ENCODE measurements around the gene GRAMD1A. TPM values are rescaled to one million over a fixed set of nuclear protein-coding genes. Genes with fewer than 3 reads are reported as not detected.
"Not testable (repeated sequence)": the region's sequence is repeated elsewhere in the genome, so short reads cannot be mapped to it uniquely, and the experiment has no call there.

The GRAMD1A gene
- total RNA-seq, 8 experiments from 2014 or later: 2.7 to 93.1 (median 44.5) TPM

DNA sequence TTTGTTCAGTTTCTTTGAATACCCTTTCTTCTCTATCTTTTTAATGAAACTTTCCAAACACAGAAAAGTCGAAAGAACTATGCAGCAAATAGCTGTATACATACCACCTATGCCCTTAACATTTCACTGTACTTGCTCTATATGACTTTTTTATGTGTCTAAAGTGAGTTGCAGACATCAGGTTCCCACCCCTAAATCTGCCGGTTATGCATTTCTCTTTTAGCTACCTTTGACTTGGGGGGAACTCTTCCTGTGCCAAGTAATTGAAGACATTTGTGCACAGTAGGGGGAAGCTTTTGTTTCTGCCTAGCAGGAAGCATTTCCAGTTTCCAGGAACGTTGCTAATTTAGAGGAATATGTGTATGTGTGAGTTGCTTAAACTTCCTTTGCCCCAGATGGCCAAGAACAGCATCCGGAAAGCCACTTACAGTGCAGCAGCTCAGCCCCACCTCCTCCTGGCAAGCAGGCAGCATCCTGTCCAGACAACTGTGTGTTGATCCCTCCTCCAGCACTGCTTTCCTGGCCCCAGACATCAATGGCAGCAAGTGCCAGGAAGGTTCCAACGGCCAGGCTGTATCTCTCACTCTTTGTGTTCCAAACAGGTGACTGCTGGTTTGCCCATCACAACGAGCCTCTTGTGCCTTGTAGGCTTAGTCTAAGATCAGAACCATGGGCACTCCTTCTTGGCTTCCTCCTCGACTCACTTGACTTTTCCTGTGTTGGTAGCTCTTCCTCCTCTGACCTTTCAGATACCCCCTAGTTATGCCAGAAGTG is 14.7 kb upstream of the GRAMD1A start:
- no peak overlapping the region for H3K4me3 ChIP-seq
- in situ Hi-C loops (cut with MboI; ENCODE audit: low pct_unique_long_range_greater_than_20kb in 2 of 9, low sequenced_read_pairs in 9 of 9, unreplicated experiment in 9 of 9): no loop called here
- peak in 4 of 8 experiments; percentile 41 to 93 (median 88) for ATAC-seq (replicated peaks in 6 of 8)
- H3K27ac ChIP-seq: no peak overlapping the region
- H3K4me1 ChIP-seq (replicated peaks in 1 of 2): no peaks in the 10 kb centered on the region
- 3 to 90% (median 27%) methylated on average over 1 to 7 of the region's 7 CpGs for WGBS, 10 experiments

- H3K4me3 ChIP-seq: no peak overlapping the region
- in situ Hi-C loops (cut with MboI; ENCODE audit: low pct_unique_long_range_greater_than_20kb in 2 of 9, low sequenced_read_pairs in 9 of 9, unreplicated experiment in 9 of 9): no loop called here
- no peak for ATAC-seq (replicated peaks in 6 of 8)
These were observed 12.0 kb upstream of the GRAMD1A start for GRCh38 chr19:34988119-34988518.

DNA sequence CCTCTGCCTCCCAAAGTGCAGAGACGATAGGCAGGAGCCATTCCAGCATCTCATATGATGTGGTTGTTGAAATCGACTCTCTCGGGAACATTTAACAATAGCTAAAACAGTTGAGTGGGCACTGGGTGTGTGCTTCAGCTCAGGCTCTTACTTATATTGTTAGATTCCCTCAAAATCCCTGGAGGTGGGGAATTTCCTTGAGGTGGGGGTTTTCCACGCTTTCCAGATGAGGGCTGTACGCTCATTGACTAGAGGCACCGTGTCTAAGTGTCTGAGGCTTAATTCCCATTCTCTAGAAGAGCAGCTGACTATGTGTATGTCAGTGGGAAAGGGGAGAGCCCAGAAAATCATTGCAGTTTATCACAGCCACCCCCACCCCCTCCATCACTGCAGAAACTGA is 10.8 kb upstream of the GRAMD1A start:
- no peak overlapping the region for H3K4me3 ChIP-seq
- in situ Hi-C loops (cut with MboI; ENCODE audit: low pct_unique_long_range_greater_than_20kb in 2 of 9, low sequenced_read_pairs in 9 of 9, unreplicated experiment in 9 of 9): no loop called here
- H3K27ac ChIP-seq: no peak overlapping the region
- no peaks in the 10 kb centered on the region for H3K4me1 ChIP-seq (replicated peaks in 1 of 2)
- 19 to 87% (median 60%) methylated on average over 1 to 6 of the region's 6 CpGs; no CpG with 5 or more reads in 3 of the 10 experiments for WGBS, 10 experiments
- no peak for ATAC-seq (replicated peaks in 6 of 8)

More at GRCh38 chr19:34988119-34988518, 12.0 kb upstream of the GRAMD1A start:
- WGBS, 10 experiments: 100% methylated on average over 1 of the region's 1 CpG; no CpG with 5 or more reads in 5 of the 10 experiments
- H3K4me1 ChIP-seq (replicated peaks in 1 of 2): no peaks in the 10 kb centered on the region
- H3K27ac ChIP-seq: no peak overlapping the region

DNA sequence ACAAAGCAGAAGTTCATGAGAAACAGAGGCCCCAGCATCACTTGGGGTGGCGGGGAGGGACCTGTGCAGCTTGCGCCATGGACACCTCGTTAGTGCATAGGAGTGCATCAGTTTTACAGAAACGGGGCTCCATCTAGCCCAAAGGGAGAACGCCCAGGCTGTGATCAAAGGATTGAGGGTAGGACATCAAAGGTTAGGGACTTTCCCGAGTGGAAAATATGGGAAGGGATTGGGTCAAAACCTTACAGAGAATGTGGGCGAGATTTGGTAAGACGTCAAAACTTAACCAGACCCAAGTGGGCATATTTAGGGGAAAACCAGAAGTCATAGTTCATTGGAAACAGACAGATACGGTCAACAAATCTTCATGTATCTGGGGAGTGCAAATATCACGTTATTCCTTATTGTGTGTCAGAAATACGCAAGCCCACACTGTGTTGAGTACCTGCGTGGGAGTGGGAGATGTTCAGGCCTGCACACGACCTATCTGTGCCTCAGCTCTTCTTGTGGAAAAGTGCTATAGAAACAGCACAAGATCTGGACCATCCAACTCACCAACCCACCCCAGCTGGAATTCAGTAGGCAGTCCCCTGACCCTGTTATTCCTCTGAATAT is 9.4 kb upstream of the GRAMD1A start:
- H3K4me3 ChIP-seq: no peak overlapping the region
- H3K4me1 ChIP-seq (replicated peaks in 1 of 2): no peaks in the 10 kb centered on the region
- no peak overlapping the region for H3K27ac ChIP-seq
- ATAC-seq (replicated peaks in 6 of 8): no peak
- in situ Hi-C loops (cut with MboI; ENCODE audit: low pct_unique_long_range_greater_than_20kb in 2 of 9, low sequenced_read_pairs in 9 of 9, unreplicated experiment in 9 of 9): no loop called here
- 20 to 100% (median 79%) methylated on average over 1 to 13 of the region's 13 CpGs; no CpG with 5 or more reads in 2 of the 10 experiments for WGBS, 10 experiments

DNA sequence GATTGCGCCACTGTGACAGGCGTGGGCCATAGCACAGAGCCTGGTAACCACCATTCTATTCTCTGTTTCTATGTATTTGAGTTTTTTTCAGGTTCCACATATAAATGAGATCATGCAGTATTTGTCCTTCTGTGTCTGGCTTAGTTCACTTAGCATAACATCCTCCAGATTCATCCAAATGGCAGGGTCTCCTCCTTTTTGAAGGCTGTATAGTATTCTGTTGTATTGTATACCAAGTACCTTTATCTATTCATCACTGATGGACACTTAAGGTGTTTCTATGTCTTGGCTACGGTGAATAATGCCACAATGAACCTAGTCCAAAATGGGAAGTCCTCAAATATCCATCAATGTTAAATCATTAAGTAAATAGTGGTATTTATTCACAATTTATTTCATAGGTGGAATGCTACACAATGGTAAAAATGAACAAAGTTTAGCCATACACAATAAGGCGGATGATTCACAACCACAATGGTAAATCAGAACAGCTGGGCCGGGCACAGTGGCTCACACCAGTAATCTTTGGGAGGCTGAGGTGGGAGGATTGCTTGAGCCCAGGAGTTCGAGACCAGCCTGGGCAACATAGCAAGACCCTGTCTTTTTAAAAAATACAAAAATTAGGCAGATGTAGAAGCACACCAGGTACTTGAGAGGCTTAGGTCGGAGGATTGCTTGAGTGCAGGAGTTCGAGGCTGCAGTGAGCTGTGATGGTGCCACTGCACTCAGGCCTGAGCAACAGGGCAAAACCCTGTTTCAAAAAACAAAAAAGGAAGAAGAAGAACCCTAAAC is 8.4 kb upstream of the GRAMD1A start:
- ATAC-seq (replicated peaks in 6 of 8): no peak
- Histone ChIP-seq H3K4me3 (no peak overlapping the region), H3K27ac (no peak overlapping the region), H3K4me1 (replicated peaks in 1 of 2) (no peaks in the 10 kb centered on the region)
- in situ Hi-C loops (cut with MboI; ENCODE audit: low pct_unique_long_range_greater_than_20kb in 2 of 9, low sequenced_read_pairs in 9 of 9, unreplicated experiment in 9 of 9): no loop called here
- 35 to 89% (median 72%) methylated on average over 1 to 7 of the region's 8 CpGs for WGBS, 10 experiments

DNA sequence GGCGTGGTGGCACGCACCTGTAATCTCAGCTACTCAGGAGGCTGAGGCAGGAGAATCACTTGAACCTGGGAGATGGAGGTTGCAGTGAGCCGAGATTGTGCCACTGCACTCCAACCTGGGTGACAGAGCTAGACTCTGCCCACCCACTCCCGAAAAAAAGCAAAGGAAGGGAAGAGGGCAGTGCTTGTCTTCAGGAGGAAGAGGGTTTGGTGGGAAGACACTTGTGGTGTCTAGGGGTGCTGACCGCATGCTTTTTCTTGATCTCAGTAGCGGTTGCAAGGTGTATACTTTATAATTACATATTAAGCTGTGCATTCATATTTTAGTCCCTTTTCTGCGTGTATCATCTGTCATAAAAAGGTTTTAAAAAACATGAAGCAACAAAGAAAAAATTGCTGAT is 7.5 kb upstream of the GRAMD1A start:
- ATAC-seq (replicated peaks in 6 of 8); H3K4me1 ChIP-seq (replicated peaks in 1 of 2); H3K27ac ChIP-seq; H3K4me3 ChIP-seq; in situ Hi-C loops (cut with MboI; ENCODE audit: low pct_unique_long_range_greater_than_20kb in 2 of 9, low sequenced_read_pairs in 9 of 9, unreplicated experiment in 9 of 9): not testable (repeated sequence)
- 80 to 100% (median 94%) methylated on average over 1 to 5 of the region's 7 CpGs; no CpG with 5 or more reads in 2 of the 10 experiments for WGBS, 10 experiments

DNA sequence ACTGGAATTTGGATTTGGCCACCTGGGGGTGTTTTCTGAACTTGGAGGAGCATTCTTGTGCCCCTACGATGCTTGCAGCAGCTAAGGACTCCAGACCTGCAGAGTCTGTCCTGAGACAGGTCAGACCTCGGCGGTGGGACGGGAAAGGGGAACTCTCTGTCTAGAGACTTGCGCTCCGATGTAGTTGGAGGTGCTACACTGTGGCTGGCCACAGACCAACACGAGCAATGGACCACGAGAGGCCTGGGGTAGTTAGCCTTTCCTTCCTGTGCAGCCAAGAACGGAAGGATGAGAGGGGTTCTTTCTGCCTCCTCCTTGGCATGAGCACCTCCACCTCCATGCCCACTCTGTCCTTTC is 5.9 kb upstream of the GRAMD1A start:
- in situ Hi-C loops (cut with MboI; ENCODE audit: low pct_unique_long_range_greater_than_20kb in 2 of 9, low sequenced_read_pairs in 9 of 9, unreplicated experiment in 9 of 9): no loop called here
- H3K27ac ChIP-seq: no peak overlapping the region
- peaks cover 5% of the 10 kb centered on the region in 2 donors for H3K4me1 ChIP-seq (replicated peaks in 1 of 2)
- no peak overlapping the region for H3K4me3 ChIP-seq
- ATAC-seq (replicated peaks in 6 of 8): no peak
- WGBS, 10 experiments: 20 to 100% (median 90%) methylated on average over 1 to 2 of the region's 9 CpGs; no CpG with 5 or more reads in 7 of the 10 experiments

DNA sequence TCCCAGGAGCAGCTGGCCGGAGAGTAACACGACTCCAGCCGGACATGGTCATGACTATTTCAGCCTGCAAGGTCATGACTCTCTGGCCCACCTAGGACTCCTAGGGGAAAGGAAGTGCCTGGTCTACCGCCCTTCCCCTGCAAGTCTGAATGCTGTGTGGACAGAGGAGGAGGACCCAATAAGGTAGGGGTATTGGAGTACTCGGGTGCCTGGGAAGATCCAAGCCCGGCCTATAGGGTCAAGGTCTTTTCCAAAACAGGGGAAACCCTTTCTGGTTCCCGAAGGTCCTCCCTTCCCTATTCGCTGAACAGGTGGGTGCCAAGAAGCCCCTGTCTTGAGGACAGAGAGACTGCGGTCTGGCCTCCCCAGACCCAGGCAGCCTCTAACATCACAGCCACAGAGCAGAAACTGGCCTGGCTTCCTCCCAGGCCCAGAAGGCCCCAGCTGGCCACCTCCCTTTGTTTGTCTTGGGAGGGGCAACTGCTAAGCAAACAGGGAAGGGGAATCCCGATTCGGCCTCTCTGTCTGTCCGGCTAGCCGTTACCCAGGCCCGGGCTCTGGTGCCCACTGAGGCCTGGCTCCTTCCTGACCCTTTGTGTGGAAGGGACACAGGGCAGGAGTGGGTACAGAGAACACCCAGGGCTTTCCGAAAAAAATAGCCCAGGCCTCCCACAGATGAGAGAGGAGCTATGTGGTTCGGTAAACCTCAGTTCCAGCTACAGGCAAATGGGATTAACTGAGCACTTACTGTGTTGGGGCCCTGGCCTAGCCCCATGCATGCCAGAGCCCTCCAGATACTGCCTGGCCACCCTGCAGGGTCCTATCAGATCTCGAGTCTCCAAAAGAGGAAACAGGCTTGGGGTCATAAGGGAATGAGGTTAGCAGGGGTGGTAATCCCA is 5.2 kb upstream of the GRAMD1A start:
- Histone ChIP-seq H3K4me3 (no peak overlapping the region), H3K4me1 (replicated peaks in 1 of 2) (peaks cover 5 to 8% of the 10 kb centered on the region in 2 donors), H3K27ac (no peak overlapping the region)
- in situ Hi-C loops (cut with MboI; ENCODE audit: low pct_unique_long_range_greater_than_20kb in 2 of 9, low sequenced_read_pairs in 9 of 9, unreplicated experiment in 9 of 9): no loop called here
- 40 to 100% (median 88%) methylated on average over 1 to 12 of the region's 17 CpGs; no CpG with 5 or more reads in 2 of the 10 experiments for WGBS, 10 experiments
- peak in 1 of 8 experiments; percentile 74 for ATAC-seq (replicated peaks in 6 of 8)

GRCh38 chr19:34995551-34995950 is 4.6 kb upstream of the GRAMD1A start:
- 78 to 93% (median 81%) methylated on average over 1 to 7 of the region's 8 CpGs; no CpG with 5 or more reads in 4 of the 10 experiments for WGBS, 10 experiments
- H3K4me1 ChIP-seq (replicated peaks in 1 of 2): peaks cover 5 to 8% of the 10 kb centered on the region in 2 donors
- no peak for ATAC-seq (replicated peaks in 6 of 8)
- no peak overlapping the region for H3K4me3 ChIP-seq
- H3K27ac ChIP-seq: no peak overlapping the region
- in situ Hi-C loops (cut with MboI; ENCODE audit: low pct_unique_long_range_greater_than_20kb in 2 of 9, low sequenced_read_pairs in 9 of 9, unreplicated experiment in 9 of 9): no loop called here

DNA sequence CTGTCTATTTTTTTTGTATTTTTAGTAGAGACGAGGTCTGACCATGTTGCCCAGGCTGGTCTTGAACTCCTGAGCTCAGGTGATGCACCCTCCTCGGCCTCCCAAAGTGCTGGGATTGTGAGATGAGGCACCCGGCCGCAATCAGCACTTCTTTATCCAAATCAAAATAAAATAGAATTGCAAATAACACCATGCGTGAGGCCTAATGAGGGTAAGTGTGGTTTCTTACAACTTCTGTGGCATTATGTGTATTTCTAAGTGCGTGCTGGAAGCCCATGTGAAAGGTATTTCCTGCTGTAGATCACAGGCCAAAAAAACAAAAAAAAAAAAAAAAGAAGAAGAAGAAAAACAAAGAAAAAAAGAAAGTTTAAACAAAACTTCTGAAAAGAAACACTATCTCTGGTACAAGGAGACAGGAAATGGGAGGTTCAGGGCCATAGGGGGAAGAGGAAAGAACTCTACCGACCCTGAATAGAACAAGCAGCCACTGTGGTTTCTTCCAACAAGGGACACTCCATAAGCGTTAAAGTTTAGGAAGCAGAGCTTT is 3.0 kb upstream of the GRAMD1A start:
- peaks cover 9 to 13% of the 10 kb centered on the region in 2 donors for H3K4me1 ChIP-seq (replicated peaks in 1 of 2)
- in situ Hi-C loops (cut with MboI; ENCODE audit: low pct_unique_long_range_greater_than_20kb in 2 of 9, low sequenced_read_pairs in 9 of 9, unreplicated experiment in 9 of 9): no loop called here
- no peak overlapping the region for H3K4me3 ChIP-seq
- no peak overlapping the region for H3K27ac ChIP-seq
- no peak for ATAC-seq (replicated peaks in 6 of 8)
- 20 to 85% (median 68%) methylated on average over 3 to 8 of the region's 8 CpGs; no CpG with 5 or more reads in 1 of the 10 experiments for WGBS, 10 experiments

- H3K27ac ChIP-seq; in situ Hi-C loops (cut with MboI; ENCODE audit: low pct_unique_long_range_greater_than_20kb in 2 of 9, low sequenced_read_pairs in 9 of 9, unreplicated experiment in 9 of 9): not testable (repeated sequence)
- 96 to 100% (median 100%) methylated on average over 1 to 4 of the region's 7 CpGs; no CpG with 5 or more reads in 3 of the 10 experiments for WGBS, 10 experiments
These were observed 1.9 kb upstream of the GRAMD1A start for GRCh38 chr19:34998224-34998623.

More at GRCh38 chr19:34998224-34998623, 1.9 kb upstream of the GRAMD1A start:
- H3K4me3 ChIP-seq; ATAC-seq (replicated peaks in 6 of 8): not testable (repeated sequence)
- peaks cover 13 to 16% of the 10 kb centered on the region in 2 donors for H3K4me1 ChIP-seq (replicated peaks in 1 of 2)

Data from motor neuron (in vitro differentiated cells).